K562 (cell line): ENCODE measurements around the gene OPCML. TPM values are rescaled to one million over a fixed set of nuclear protein-coding genes. Genes with fewer than 3 reads are reported as not detected.

Experiments
- ATAC-seq: fragments of 200-7000 bp; cut with Tn5 transposase; 3 replicates; pipeline ENCODE4 v1.9.1; 2020; ENCODE audit warnings: moderate library complexity
- BruUV-seq: library from RNA; stranded (reverse); fragments of 400-500 nt; replicated peaks from 2 replicates; lab custom pipeline; 2021; lab: Mats Ljungman, UMichigan
- CTCF ChIA-PET: fragments of 300-600 bp; formaldehyde crosslinking; extraction: SDS; loops from one replicate; lab custom pipeline; 2021; ENCODE audit warnings: low intra/inter-chr PET ratio; lab: Yijun Ruan, JAX
- POLR2A ChIA-PET: fragments of 300-600, 350-650 bp; sonication (Branson Sonifier 250); formaldehyde crosslinking; extraction: SDS; loops from one replicate; lab custom pipeline; 2021; ENCODE audit warnings: antibody characterized with exemption, inconsistent platforms; lab: Yijun Ruan, JAX
- DNase-seq, 4 experiments: peaks; one replicate each; pipeline versions ENCODE4 v3.0.0 to v3.0.0-alpha.2; 2011 to 2018; ENCODE audit warnings: low spot score in 3 of 4, mixed read lengths in 3 of 4; ENCODE audit errors: extremely low read depth in 1 of 4
- FAIRE-seq: peaks from 2 replicates; lab custom pipeline; 2011; peaks lifted over from hg19 to GRCh38; lab: Jason Lieb, UNC
- H2AFZ ChIP-seq: 2 replicates; pipeline ENCODE4 v1.6.0; 2011; ENCODE audit warnings: low read depth, low read length, control low read depth, inconsistent platforms
- H3K27ac ChIP-seq: fragments of 200-600 bp; 3 replicates; pipeline ENCODE4 v1.8.0; 2011; ENCODE audit warnings: low read depth, mild to moderate bottlenecking, control low read depth, inconsistent platforms, low read length, moderate library complexity, mixed read lengths; ENCODE audit errors: extremely low read depth
- H3K27me3 ChIP-seq, 2 experiments: fragments of 300-600 bp in 1 of 2; 2 replicates in 1 of 2; 3 replicates in 1 of 2; pipeline versions ENCODE4 v1.6.0 to v1.8.0; 2011; ENCODE audit warnings: inconsistent platforms in 2 of 2, low read length in 2 of 2, mild to moderate bottlenecking in 1 of 2, mixed read lengths in 1 of 2, moderate library complexity in 1 of 2; ENCODE audit not compliant: control insufficient read depth in 2 of 2, insufficient read depth in 2 of 2
- H3K36me3 ChIP-seq: fragments of 300-600 bp; 3 replicates; pipeline ENCODE4 v1.8.0; 2011; ENCODE audit warnings: mild to moderate bottlenecking, low read length, inconsistent platforms; ENCODE audit not compliant: control insufficient read depth, insufficient read depth
- H3K4me1 ChIP-seq, 2 experiments: fragments of 200-600 bp in 1 of 2; replicated peaks in 1 of 2; 2 replicates in 1 of 2; 3 replicates in 1 of 2; pipeline versions ENCODE4 v1.5.1 to v1.8.0; 2011; ENCODE audit warnings: inconsistent platforms in 2 of 2, low read length in 2 of 2, mild to moderate bottlenecking in 1 of 2, mixed read lengths in 1 of 2, moderate library complexity in 1 of 2; ENCODE audit not compliant: control insufficient read depth in 2 of 2, insufficient read depth in 2 of 2
- H3K4me2 ChIP-seq: 2 replicates; pipeline ENCODE4 v1.6.1; 2011; ENCODE audit warnings: low read length, control low read depth, inconsistent platforms, mixed read lengths; ENCODE audit not compliant: insufficient read depth
- H3K4me3 ChIP-seq: fragments of 200-600 bp; sonication (generic), shearing (Covaris generic); 2 replicates; pipeline ENCODE4 v1.5.1; 2016; ENCODE audit warnings: control low read depth, inconsistent platforms
- H3K79me2 ChIP-seq: fragments of 200-600 bp; 3 replicates; pipeline ENCODE4 v1.8.0; 2011; ENCODE audit warnings: low read length, inconsistent platforms; ENCODE audit not compliant: control insufficient read depth, insufficient read depth
- H3K9ac ChIP-seq, 2 experiments: 2 replicates each; pipeline versions ENCODE4 v1.6.0 to v1.6.1; 2011; ENCODE audit warnings: low read depth in 2 of 2, low read length in 2 of 2, control low read depth in 1 of 2, inconsistent platforms in 1 of 2, mild to moderate bottlenecking in 1 of 2, mixed read lengths in 1 of 2; ENCODE audit not compliant: insufficient read depth in 1 of 2
- H3K9me1 ChIP-seq: one replicate; pipeline ENCODE4 v1.6.0; 2011; ENCODE audit warnings: inconsistent platforms, mild to moderate bottlenecking, low read length, moderate library complexity; ENCODE audit not compliant: control insufficient read depth, insufficient read depth
- H3K9me3 ChIP-seq: replicated peaks from 2 replicates; pipeline ENCODE4 v1.5.1; 2011; ENCODE audit warnings: low read depth, low read length, inconsistent platforms; ENCODE audit not compliant: control insufficient read depth, insufficient read depth
- H4K20me1 ChIP-seq: replicated peaks from 2 replicates; pipeline ENCODE4 v1.6.1; 2011; ENCODE audit warnings: low read length, inconsistent platforms, mixed read lengths; ENCODE audit not compliant: control insufficient read depth, insufficient read depth
- CCAR2 ChIP-seq: fragments of 200-400 bp; formaldehyde crosslinking; IDR thresholded peaks from 2 replicates; pipeline ENCODE4 v1.6.1; 2017; ENCODE audit warnings: mild to moderate bottlenecking, low read depth, low read length
- FOXM1 ChIP-seq, 2 experiments: fragments of 450-650 bp in 1 of 2; sonication (generic) in 1 of 2; formaldehyde crosslinking in 1 of 2; IDR thresholded peaks; 2 replicates each; pipeline versions ENCODE4 v1.6.1 to v1.9.0; 2017 to 2022; ENCODE audit warnings: low read depth in 2 of 2, mild to moderate bottlenecking in 2 of 2, missing genetic modification reagents in 1 of 2, moderate library complexity in 1 of 2
- HDAC3 ChIP-seq: fragments of 450-650 bp; IDR thresholded peaks from 2 replicates; pipeline ENCODE4 v1.6.1; 2018; ENCODE audit warnings: borderline replicate concordance, mild to moderate bottlenecking, moderate library complexity; ENCODE audit not compliant: partially characterized antibody
- PHB2 ChIP-seq: fragments of 450-650 bp; IDR thresholded peaks from 2 replicates; pipeline ENCODE4 v1.6.1; 2017; ENCODE audit warnings: low read depth
- RAD21 ChIP-seq, 2 experiments: fragments of 250-450 bp in 1 of 2; fragments of 450-650 bp in 1 of 2; sonication (Bioruptor Pico) in 1 of 2; formaldehyde crosslinking in 1 of 2; IDR thresholded peaks in 1 of 2; conservative IDR thresholded peaks in 1 of 2; 2 replicates each; pipeline versions ENCODE4 v1.4.0 to v1.8.0; 2020 to 2022; ENCODE audit warnings: mild to moderate bottlenecking in 2 of 2, moderate library complexity in 1 of 2
- XRCC5 ChIP-seq: fragments of 200-400 bp; formaldehyde crosslinking; IDR thresholded peaks from 2 replicates; pipeline ENCODE4 v1.6.1; 2017; ENCODE audit warnings: low read depth, mild to moderate bottlenecking, low read length
- ZNF311 ChIP-seq: fragments of 250-450 bp; sonication (Bioruptor Pico); IDR thresholded peaks from 2 replicates; pipeline ENCODE4 v1.4.0; 2020; ENCODE audit warnings: mild to moderate bottlenecking, moderate library complexity
- WGBS: fragments of 100-300 bp; shearing (Covaris generic); methylation state at CpG from one replicate; pipeline ENCODE4 v1.1.6; 2016; ENCODE audit warnings: low coverage, mixed read lengths; ENCODE audit not compliant: insufficient coverage; ENCODE audit errors: missing lambda C conversion rate; 5-methylcytosine and 5-hydroxymethylcytosine counted together
- in situ Hi-C: fragments of 300-500 bp; cut with MboI; formaldehyde crosslinking; loops from 4 replicates; pipeline ENCODE4 v1.15.0; 2018; ENCODE audit warnings: inconsistent platforms, mixed read lengths
- intact Hi-C: fragments of 100-400 bp; cut with micrococcal nuclease; formaldehyde crosslinking; loops from 2 replicates; pipeline ENCODE4 v1.14.2; 2022
- polyA plus RNA-seq, 8 experiments: library from polyadenylated mRNA; depleted of rRNA in 4 of 8; stranded (reverse) in 5 of 8; unstranded in 3 of 8; fragments of >200 nt; fragmentation: Nextera tagmentation in 2 of 8; fragmentation: Illumina TruSeq in 1 of 8; extraction: Ambion mirVana in 2 of 8; extraction: Trizol in 1 of 8; gene quantifications; 2 replicates each; pipeline versions ENCODE4 v1.2.1 to v1.2.3, GENCODE V29; 2011 to 2014; ENCODE audit warnings: inconsistent platforms in 1 of 8, missing spikeins in 1 of 8
- total RNA-seq, 7 experiments: library from RNA; depleted of rRNA in 6 of 7; stranded (reverse); fragments of >200 nt in 6 of 7; fragmentation: Illumina TruSeq in 2 of 7; extraction: Trizol in 2 of 7; gene quantifications; 2 replicates each; pipeline versions ENCODE4 v1.2.1 to v1.2.3, GENCODE V29; 2011 to 2021; ENCODE audit warnings: low replicate concordance in 1 of 7
- TF ChIP-seq, protein P1 (sequence below): sonication (generic); formaldehyde crosslinking; IDR thresholded peaks from 2 replicates; pipeline ENCODE4 v1.8.1; 2023; ENCODE audit warnings: mild to moderate bottlenecking, missing genetic modification reagents
- TF ChIP-seq, protein P2 (sequence below), 2 experiments: fragments of 450-650 bp in 1 of 2; sonication (generic) in 1 of 2; formaldehyde crosslinking in 1 of 2; IDR thresholded peaks; 2 replicates each; pipeline versions ENCODE4 v1.7.1 to v1.9.0; 2016 to 2022; ENCODE audit warnings: inconsistent platforms in 1 of 2, mild to moderate bottlenecking in 1 of 2, missing genetic modification reagents in 1 of 2

Gene OPCML
- total and polyA plus RNA-seq, 9 of the 15 experiments (the other 6 are each of a cell fraction or from before 2014, with no cell fraction given): not detected

DNA sequence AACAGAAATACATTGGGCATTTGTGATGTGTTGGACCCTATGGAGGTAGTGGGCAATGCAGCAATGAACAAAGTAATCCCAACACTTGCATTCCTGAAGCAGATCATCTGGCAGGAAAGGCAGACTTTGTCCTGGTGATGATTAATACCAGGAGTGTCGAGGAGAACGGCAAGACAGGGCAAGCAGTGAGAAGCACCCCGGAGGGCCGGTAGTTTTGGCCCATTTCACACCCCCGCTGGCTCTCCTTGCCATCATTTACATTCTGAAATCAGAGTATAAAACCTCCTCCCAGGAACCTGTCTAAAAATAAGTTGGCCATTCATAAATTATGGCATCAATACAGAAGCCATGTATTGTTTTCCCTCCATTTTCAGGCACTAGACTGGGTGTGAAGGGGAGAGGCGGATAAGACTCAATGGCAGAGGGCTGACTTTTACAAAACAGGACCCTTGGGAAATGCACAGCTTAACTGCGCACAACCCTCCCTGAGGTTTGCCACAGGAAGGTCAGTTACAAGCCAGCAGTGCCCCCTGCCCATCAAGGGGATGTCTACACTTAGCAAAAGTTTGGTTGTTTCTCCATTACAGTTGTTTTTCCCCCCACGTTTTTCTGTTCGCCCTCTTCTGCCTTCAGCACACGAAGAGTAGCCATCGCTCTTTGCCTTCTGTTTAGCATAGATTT is 55.6 kb downstream of the OPCML start:
- H3K4me1 ChIP-seq: no peaks in the 10 kb centered on the region
- no peak overlapping the region for H3K9ac ChIP-seq
- intact Hi-C loops (no loop called here), in situ Hi-C loops (no loop called here)
- DNase-seq (no peak), FAIRE-seq (no peak), ATAC-seq (no peak)
- no peak overlapping the region for H3K4me3 ChIP-seq
- H3K36me3 ChIP-seq: no peaks in the 10 kb centered on the region
- no peaks in the 10 kb centered on the region for H3K79me2 ChIP-seq
- H3K27me3 ChIP-seq: no peaks in the 10 kb centered on the region
- H3K27ac ChIP-seq: no peak overlapping the region
- H3K4me2 ChIP-seq: no peak overlapping the region
- ChIA-PET POLR2A (no interaction called here), CTCF (no interaction called here)
- no peak overlapping the region for H2AFZ ChIP-seq
- no TSS peak for BruUV-seq
- H3K9me3 ChIP-seq: no peaks in the 10 kb centered on the region
- no peaks in the 10 kb centered on the region for H3K9me1 ChIP-seq
- WGBS: under 1% methylated on average over 11 of the region's 11 CpGs
- no peaks in the 10 kb centered on the region for H4K20me1 ChIP-seq
- no peak for TF ChIP-seq HDAC3
- no peak for TF ChIP-seq PHB2
- TF ChIP-seq XRCC5: no peak
- TF ChIP-seq, protein P1, sequence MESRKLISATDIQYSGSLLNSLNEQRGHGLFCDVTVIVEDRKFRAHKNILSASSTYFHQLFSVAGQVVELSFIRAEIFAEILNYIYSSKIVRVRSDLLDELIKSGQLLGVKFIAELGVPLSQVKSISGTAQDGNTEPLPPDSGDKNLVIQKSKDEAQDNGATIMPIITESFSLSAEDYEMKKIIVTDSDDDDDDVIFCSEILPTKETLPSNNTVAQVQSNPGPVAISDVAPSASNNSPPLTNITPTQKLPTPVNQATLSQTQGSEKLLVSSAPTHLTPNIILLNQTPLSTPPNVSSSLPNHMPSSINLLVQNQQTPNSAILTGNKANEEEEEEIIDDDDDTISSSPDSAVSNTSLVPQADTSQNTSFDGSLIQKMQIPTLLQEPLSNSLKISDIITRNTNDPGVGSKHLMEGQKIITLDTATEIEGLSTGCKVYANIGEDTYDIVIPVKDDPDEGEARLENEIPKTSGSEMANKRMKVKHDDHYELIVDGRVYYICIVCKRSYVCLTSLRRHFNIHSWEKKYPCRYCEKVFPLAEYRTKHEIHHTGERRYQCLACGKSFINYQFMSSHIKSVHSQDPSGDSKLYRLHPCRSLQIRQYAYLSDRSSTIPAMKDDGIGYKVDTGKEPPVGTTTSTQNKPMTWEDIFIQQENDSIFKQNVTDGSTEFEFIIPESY: no peak
- TF ChIP-seq, protein P2, sequence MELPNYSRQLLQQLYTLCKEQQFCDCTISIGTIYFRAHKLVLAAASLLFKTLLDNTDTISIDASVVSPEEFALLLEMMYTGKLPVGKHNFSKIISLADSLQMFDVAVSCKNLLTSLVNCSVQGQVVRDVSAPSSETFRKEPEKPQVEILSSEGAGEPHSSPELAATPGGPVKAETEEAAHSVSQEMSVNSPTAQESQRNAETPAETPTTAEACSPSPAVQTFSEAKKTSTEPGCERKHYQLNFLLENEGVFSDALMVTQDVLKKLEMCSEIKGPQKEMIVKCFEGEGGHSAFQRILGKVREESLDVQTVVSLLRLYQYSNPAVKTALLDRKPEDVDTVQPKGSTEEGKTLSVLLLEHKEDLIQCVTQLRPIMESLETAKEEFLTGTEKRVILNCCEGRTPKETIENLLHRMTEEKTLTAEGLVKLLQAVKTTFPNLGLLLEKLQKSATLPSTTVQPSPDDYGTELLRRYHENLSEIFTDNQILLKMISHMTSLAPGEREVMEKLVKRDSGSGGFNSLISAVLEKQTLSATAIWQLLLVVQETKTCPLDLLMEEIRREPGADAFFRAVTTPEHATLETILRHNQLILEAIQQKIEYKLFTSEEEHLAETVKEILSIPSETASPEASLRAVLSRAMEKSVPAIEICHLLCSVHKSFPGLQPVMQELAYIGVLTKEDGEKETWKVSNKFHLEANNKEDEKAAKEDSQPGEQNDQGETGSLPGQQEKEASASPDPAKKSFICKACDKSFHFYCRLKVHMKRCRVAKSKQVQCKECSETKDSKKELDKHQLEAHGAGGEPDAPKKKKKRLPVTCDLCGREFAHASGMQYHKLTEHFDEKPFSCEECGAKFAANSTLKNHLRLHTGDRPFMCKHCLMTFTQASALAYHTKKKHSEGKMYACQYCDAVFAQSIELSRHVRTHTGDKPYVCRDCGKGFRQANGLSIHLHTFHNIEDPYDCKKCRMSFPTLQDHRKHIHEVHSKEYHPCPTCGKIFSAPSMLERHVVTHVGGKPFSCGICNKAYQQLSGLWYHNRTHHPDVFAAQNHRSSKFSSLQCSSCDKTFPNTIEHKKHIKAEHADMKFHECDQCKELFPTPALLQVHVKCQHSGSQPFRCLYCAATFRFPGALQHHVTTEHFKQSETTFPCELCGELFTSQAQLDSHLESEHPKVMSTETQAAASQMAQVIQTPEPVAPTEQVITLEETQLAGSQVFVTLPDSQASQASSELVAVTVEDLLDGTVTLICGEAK (IDR thresholded peaks at IDR 0.05): no peak
- TF ChIP-seq, protein P2 (CRISPR knock-in tag; IDR thresholded peaks at IDR 0.05): no peak
- no peak for TF ChIP-seq FOXM1 (IDR thresholded peaks at IDR 0.05; ENCODE audit: low read depth)
- TF ChIP-seq FOXM1 (CRISPR knock-in tag; IDR thresholded peaks at IDR 0.05; ENCODE audit: low read depth): no peak
- TF ChIP-seq CCAR2: no peak
- no peak for TF ChIP-seq ZNF311 (CRISPR knock-in tag)
- no peak for TF ChIP-seq RAD21 (CRISPR knock-in tag; conservative IDR thresholded peaks at IDR 0.05 in 1 of 2, IDR thresholded peaks at IDR 0.05 in 1 of 2)
